Epithelial cell of esophagus (primary cell): ENCODE data around the gene APOB.

ENCODE experiments used
- DNase-seq: peaks from one replicate; pipeline ENCODE4 v3.0.0; 2010; ENCODE audit warnings: low read depth
- H3K4me3 ChIP-seq: 2 replicates; pipeline ENCODE4 v1.5.1; 2011; ENCODE audit warnings: mild to moderate bottlenecking, low read length, control low read depth
- TF ChIP-seq, protein P1 (sequence below): IDR thresholded peaks from 2 replicates; pipeline ENCODE4 v1.5.1; 2011; ENCODE audit warnings: low read depth, mild to moderate bottlenecking, low read length, control low read depth, inconsistent platforms; ENCODE audit not compliant: insufficient read depth; ENCODE audit errors: missing control alignments

Gene APOB

DNA sequence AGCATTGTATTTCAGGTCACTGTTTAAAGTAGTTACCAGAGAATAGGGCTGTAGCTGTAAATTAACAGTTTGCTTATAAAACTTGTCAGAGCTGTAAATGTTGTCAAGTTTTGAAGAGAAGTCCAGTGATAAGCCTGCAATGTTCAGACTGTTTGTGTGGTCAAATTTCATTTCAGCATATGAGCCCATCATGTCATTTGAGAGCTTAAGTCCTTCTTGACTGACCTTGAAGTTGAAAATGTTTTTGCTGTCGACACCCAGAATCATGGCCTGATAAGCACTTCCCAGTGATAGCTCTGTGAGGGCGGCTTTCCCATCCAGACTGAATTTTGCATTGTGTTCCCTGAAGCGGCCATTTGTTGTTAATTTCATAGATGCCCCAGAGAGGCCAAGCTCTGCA is 32.4 kb downstream of the APOB start:
- H3K4me3 ChIP-seq = no peak overlapping the region
- no peak for DNase-seq
- TF ChIP-seq, protein P1, sequence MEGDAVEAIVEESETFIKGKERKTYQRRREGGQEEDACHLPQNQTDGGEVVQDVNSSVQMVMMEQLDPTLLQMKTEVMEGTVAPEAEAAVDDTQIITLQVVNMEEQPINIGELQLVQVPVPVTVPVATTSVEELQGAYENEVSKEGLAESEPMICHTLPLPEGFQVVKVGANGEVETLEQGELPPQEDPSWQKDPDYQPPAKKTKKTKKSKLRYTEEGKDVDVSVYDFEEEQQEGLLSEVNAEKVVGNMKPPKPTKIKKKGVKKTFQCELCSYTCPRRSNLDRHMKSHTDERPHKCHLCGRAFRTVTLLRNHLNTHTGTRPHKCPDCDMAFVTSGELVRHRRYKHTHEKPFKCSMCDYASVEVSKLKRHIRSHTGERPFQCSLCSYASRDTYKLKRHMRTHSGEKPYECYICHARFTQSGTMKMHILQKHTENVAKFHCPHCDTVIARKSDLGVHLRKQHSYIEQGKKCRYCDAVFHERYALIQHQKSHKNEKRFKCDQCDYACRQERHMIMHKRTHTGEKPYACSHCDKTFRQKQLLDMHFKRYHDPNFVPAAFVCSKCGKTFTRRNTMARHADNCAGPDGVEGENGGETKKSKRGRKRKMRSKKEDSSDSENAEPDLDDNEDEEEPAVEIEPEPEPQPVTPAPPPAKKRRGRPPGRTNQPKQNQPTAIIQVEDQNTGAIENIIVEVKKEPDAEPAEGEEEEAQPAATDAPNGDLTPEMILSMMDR = no peak

DNA sequence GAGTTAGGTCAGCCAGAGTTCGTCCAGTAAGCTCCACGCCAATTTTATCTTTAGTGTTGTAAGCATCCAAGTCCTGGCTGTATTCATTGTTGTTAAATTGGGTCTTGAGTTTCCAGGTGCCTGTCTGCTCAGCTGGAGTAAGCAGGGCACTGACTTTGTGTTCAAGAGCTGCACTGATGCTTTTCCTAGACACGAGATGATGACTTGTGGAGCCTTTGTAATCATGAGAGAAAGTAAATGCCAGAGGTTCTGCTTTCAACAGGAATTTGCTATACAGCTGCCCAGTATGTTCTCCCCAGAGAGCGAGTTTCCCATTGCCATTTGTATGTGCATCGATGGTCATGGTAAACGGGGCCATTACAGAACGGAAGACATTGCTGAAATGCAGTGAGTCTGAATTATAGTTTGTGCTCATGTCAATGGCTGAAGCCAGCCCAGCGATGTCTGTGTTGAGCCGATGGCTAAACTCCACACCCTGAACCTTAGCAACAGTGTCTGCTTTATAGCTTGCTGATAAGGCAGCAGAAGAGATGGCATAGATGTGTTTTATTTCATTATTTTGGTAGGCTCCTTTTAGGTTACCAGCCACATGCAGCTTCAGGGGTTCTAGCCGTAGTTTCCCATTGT is 32.9 kb downstream of the APOB start:
- TF ChIP-seq, protein P1 = no peak
- DNase-seq = no peak
- no peak overlapping the region for H3K4me3 ChIP-seq

DNA sequence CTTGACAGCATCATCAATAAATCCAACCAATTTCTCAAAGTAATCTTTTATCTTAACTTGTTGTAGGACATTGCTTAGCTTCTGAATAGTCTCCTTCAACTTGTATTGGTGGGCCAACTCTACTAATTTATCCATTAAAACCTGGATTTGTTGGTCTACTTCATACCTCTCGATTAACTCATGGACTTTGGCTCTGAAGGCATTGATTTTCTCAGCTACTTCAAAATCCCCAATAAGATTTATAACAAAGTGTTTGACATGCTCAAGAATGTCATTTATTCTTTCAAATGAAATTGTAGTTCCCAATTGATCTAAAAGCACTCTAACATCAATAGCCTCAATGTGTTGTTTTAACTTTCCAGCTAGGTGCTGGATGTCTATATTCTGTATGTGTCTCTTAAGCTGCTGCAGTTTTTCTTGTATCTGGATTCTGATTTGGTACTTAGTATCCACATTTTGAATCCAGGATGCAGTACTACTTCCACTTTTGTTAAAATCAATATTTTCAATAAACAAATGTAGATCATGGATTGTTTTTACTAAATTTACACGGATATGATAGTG is 34.1 kb downstream of the APOB start:
- TF ChIP-seq, protein P1 = no peak
- H3K4me3 ChIP-seq = no peak overlapping the region
- no peak for DNase-seq

DNA sequence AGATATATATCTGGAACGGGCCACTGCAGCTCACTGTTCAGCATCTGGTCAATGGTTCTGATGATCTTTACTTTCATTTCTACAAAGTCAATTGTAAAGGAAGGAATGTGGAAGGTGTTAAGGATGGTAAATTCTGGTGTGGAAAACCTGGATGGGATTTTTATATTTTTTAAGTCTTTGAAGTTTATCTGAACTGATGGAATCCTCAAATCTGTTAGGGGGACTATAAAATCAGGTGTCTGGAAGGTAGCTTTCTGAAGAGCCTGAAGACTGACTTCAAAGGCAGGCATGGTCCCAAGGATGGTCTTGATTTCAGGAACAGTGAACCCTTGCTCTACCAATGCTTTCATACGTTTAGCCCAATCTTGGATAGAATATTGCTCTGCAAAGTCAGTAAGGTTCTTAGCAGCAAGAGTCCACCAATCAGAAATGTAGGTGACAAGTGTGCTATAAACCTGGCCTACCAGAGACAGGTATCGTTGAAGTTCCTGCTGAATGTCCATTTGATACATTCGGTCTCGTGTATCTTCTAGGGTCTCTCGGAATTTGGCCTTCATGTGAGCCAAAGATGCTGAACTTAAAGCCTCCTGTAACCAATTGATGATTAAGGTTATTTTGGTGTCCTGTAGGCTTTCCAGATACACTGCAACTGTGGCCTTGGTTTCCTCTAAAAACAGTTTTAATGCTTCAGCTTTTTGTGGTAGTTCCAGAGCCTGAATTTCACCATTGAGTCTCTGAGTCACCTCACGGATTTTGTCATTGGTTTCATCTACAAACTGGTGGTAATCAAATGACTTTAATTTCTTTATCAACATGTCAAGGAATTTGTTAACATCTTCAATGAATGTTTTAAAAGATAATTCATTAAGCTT is 34.8 kb downstream of the APOB start:
- H3K4me3 ChIP-seq = no peak overlapping the region
- TF ChIP-seq, protein P1 = no peak
- DNase-seq = no peak

DNA sequence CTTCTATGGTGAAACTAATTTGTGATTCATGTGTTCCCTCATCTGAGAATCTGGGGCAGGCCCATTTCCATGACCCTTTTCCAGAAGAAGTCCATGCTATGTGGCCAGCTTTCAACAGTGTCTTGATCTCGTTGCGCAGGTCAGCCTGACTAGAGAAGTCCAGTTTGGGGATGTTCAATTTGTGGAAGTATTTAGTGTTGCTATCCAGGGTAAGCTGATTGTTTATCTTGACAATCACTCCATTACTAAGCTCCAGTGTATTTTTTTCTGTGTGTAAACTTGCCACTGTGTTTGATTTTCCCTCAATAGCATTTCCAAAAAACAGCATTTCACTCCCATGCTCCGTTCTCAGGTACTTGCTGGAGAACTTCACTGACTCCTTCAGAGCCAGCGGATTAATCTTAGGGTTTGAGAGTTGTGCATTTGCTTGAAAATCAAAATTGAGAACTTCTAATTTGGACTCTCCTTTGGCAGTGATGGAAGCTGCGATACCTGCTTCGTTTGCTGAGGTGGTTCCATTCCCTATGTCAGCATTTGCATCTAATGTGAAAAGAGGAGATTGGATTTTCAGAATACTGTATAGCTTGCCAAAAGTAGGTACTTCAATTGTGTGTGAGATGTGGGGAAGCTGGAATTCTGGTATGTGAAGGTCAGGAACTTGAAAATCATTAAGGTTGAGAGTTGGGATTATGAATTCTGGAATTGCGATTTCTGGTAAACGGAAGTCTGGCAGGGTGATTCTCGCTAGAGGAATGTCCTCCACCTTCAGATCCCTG is 35.7 kb downstream of the APOB start:
- TF ChIP-seq, protein P1 = no peak
- H3K4me3 ChIP-seq = no peak overlapping the region
- DNase-seq = no peak

DNA sequence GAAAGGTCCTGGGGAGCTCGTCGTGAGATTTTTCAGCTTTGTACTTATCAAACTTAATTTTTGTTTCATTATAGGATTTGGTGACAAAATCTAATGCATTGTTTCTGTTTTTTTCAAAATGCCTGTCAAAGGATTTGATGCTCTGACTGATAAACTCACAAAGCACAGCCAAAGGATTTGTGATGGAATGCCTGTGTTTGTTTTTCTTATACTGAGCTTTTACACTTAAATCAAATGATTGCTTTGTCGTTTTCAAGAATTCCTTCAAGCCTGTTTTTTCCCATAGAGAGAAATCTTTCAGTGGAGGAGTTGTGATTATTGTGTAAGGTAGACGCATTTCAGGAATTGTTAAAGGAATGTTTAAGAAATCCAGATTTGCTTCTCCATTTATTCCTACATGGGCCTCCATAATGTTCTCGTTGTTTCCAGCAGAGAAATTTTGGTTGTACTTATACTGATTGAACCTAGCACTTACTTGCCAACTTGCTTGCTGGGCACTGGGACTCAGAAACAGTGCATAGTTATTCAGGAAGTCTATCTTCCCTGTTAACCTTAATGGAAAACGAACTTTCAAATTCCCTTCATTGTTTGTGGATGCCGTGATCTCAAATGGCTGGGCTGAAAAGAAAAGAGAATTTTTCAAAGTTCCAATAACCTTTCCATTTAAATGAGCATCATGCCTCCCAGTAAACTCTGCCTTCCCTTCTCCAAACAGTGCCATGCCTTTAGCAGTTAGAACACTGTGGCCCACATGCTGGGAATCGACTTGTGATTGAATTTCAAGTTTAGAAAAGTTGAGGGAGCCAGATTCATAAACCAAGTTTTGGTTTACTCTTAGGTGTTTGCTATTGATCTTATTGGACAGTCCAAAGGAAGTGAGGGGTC is 36.5 kb downstream of the APOB start:
- H3K4me3 ChIP-seq = no peak overlapping the region
- DNase-seq = no peak
- TF ChIP-seq, protein P1 = no peak
